ENCODE measurements around the gene NPC1.

NPC1 gene

DNA sequence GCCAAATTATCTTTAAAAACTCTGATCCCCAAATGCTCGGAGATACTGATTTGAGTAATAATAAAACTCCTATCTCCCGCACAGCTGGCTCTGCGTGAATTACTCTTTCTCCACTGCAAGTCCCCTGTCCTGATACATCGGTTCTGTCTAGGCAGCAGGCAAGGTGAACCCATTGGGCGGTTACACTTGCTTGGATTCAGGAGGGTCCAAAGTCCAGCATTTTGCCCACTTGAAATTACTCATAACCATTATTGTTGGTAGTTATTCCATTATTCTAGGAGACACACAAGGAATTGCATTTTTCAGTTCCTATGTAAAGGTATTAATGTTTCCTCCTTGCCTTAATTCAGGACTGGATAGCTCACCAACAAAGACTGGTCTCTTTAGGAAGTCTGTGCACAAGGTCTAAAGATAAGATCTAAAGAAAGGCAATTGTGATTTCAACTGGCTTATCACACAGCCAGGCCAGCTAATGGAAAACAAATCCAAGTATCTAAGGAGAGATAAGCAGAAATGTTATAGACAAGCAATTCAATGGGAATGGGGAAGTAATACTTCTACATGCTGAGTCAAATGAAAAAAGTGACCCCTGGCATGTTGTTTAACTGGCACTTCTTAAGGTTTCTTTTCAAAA, 23.2 kb upstream of the NPC1 start:
- no peak for DNase-seq

GRCh38 chr18:23608211-23608610, 21.9 kb upstream of the NPC1 start:
- DNase-seq = no peak

DNA sequence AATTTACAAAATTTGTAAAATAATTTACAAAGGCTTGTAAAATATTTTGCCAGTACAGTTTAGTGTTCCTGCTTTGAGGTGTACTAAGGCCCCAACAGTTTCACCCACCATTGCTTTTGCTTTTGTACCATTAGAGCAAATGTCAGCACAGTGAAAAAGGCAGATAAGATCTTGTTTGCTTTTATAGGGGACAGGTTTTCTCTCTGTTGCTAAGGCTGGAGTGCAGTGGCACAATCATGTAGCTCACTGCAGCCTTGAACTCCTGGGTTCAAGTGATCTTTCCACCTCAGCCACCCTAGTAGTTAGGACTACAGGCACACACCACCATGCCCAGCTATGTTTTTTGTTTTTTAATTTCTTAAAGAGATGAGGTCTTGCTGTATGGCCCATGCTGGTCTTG, 19.6 kb upstream of the NPC1 start:
- DNase-seq = no peak

- no peak for DNase-seq
These were observed 13.5 kb upstream of the NPC1 start for GRCh38 chr18:23599809-23600208.

DNA sequence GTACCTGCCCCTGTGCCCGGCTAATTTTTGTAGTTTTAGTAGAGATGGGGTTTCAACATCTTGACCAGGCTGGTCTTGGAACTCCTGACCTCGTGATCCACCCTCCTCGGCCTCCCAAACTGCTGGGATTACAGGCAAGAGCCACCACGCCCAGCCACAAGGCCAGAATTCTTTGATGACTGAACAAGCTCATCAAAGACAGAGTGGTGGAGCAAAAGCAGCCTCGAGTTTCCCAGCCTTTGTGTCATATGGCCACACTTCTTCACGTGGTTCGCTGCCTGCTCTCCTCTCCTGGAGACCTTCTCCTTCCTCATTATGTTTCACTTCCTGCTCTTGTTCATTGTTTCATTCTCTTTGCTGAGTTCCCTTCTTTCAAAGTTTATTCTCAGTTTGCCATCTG, 9.9 kb upstream of the NPC1 start:
- DNase-seq = peak in 1 of 56 donors; percentile 20

GRCh38 chr18:23595591-23595990, 9.3 kb upstream of the NPC1 start:
- no peak for DNase-seq

- no peak for DNase-seq
These were observed 7.4 kb upstream of the NPC1 start for GRCh38 chr18:23593720-23594119.

DNA sequence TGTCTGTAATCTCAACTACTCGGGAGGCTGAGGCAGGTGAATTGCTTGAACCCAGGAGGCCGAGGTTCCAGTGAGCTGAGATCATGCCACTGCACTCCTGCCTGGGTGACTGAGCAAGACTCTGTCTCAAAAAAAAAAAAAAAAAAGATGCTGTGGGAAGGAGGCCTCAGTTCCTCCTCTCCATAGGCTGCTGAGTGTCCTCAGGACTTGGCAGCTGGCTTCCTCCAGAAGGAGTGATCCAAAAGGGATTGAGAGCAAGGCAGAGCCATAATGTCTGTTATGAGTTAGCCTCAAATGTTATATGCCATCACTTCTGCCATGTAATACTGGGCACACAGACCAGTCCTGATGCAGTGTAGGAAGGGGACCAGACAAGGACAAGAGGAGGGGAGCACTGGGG, 6.6 kb upstream of the NPC1 start:
- no peak for DNase-seq

DNA sequence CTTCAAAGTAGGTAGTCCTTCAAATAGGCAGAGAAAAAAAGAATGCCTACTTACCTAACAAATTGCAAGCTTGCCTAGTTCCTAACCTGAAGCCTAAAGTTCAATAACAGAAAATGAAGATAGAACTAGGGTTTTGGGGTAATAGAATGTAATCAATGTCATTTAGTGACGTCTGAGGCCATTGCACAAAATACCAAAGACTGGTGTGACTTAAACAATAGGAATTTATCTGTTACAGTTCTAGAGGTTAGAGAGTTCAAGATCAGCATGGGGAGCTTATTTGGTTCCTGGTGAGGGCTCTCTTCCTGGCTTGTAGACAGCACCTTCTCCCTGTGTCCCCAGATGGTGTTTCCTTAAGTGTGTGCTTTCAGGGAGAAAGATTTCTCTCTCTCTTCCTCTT, 4.7 kb upstream of the NPC1 start:
- no peak for DNase-seq

DNA sequence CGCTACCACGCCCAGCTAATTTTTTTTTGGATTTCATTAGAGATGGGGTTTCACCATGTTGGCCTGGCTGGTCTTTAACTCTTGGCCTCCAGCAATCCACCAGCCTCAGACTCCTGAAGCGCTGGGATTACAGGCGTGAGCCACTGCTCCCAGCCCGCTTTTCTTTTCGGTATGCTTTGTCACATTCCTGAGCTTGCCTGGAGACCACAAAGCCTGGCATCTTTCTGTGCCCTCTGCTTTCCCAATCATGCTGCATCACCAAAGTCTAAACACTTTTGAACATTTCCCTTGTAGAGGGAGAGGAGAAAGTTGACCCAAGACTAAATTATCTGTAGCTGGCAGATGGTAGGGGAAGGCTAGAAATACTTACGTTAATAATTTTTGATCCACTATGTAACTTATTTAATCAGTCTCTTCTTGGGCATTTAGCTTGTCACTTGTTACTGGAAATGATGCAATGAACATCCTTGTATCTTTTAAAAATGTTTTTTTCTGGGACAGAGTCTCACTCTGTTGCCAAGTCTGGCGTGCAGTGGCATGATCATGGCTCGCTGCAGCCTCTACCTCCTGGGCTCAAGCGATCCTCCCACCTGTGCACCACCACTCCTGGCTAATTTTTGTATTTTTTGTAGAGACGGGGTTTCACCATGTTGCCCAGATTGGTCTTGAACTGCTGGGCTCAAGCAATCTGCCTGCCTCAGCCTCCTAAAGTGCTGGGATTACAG, 2.7 kb upstream of the NPC1 start:
- no peak for DNase-seq

- peak in 1 of 56 donors; percentile 16 for DNase-seq
These were observed 925 bp upstream of the NPC1 start for GRCh38 chr18:23587220-23587642.

DNA sequence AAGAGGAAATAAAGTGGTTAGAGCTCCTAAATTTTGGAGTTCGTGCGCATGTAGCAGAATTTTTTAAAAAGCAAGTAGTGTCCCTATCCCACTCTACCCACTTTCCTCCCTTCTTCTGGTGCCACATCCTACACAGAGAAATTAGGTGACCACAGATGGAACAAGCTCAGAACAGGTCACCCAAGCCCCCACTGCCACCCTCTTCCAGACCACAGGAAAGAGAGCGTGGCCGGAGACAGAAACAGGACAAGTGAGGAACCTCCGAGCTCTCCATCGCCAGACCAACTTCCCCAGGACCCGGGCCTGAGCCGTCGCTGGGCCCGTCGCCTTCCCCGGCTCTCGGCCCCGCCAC, 433 bp downstream of the NPC1 start:
- DNase-seq = no peak

GRCh38 chr18:23585007-23585871, 1.1 kb downstream of the NPC1 start:
- peak in 7 of 56 donors; percentile 16 to 33 (median 20) for DNase-seq

DNA sequence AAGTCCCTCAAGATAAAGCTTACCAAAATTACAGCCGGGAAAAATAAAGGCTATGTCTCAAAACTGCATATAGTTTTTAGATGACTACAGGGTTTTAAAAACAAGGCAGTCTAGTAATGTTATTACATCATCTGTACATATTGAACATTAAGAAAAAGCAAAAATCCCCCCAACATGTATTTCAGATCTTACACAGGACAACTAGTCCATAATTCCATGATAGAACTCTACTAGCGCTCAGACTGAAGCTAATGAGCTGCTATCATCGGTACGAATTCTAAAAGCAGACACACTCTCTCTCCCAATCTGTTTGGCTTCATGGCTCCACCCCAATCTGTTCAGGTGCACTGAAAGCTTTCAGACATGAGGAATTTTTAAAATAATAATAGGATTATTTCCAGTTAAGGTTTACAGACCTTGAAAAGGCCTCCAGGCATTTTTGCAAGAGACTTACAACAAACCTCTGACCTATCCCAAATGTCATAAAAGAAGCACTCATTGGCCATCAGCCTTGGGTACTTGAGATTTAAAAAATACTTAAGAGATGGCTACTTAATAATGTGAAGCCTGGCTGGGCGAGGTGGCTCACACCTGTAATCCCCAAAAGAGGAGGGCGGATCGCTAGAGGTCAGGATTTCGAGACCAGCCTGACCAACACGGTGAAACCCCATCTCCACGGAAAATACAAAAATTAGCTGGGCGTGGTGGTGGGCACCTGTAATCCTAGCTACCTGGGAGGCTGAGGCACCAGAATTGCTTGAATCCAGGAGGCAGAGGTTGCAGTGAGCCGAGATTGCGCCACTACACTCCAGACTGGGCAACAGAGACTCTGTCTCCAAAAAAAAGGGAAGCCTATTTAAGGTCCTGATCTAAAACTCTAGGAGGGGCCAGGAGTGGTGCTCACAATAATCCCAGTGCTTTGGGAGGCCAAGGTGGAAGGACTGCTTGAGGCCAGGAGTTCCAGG, 2.0 kb downstream of the NPC1 start:
- DNase-seq = peak in 1 of 56 donors; percentile 11

DNA sequence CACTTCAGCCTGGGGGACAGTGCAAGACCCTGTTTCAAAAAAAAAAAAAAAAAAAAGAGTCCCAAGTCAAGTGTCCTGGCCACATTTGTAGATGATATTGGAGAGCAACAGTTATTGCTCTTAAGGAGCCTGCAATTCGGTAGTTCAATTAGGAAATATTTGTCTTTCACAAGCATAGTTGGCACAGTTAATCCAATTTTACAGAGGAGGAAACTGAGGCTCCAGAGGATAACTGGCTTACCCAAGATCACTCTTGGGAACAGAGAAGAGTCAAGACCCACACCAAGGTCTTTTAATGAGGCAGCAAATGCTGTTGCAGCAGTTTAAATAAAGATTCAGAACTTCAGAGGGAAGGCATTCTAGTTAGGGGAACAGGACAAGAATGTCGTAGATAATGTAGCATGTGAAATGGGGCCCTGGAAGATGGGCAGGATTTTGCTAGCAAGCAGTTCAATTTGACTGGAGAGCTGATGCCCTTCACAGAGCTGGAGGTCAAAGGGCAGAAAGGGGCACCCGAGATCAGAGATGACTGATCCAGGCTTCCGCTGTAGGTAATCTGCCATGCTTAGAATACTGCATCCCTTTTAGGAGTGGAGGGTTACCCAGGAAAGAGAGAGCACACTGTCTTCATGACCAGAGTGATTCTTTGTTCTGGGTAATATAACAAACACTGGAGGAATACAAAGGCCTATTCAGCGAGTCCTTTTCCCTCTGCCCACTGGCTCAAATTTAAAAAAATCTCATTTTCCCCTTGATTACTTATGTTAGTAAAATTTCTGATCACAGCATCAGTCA, 3.0 kb downstream of the NPC1 start:
- DNase-seq = peak in 27 of 56 donors; percentile 11 to 63 (median 32)

- no peak for DNase-seq
These were observed 5.5 kb downstream of the NPC1 start for GRCh38 chr18:23580677-23581367.

GRCh38 chr18:23578891-23579653, 7.2 kb downstream of the NPC1 start:
- DNase-seq = no peak

- no peak for DNase-seq
These were observed 8.1 kb downstream of the NPC1 start for GRCh38 chr18:23578067-23578701.

Data from nucleus accumbens (tissue), 56 donors.